H9 (cell line): ENCODE measurements around the gene IFI35. TPM values are rescaled to one million over a fixed set of nuclear protein-coding genes. Genes with fewer than 3 reads are reported as not detected.

Experiments
- DNase-seq: peaks from one replicate; pipeline ENCODE4 v3.0.0-alpha.2; 2017
- H2AFZ ChIP-seq: one replicate; pipeline ENCODE4 v1.6.1; 2013; ENCODE audit warnings: mild to moderate bottlenecking, low read length, control low read depth, moderate library complexity
- H2AK5ac ChIP-seq: 2 replicates; pipeline ENCODE4 v1.6.1; 2013; ENCODE audit warnings: low read length, control low read depth, mixed read lengths; ENCODE audit not compliant: insufficient read length
- H2BK120ac ChIP-seq: one replicate; pipeline ENCODE4 v1.6.1; 2013; ENCODE audit warnings: low read depth, mild to moderate bottlenecking, low read length, control low read depth, inconsistent platforms; ENCODE audit not compliant: poor library complexity, severe bottlenecking
- H2BK12ac ChIP-seq: 2 replicates; pipeline ENCODE4 v1.6.1; 2013; ENCODE audit warnings: low read length, control low read depth, mixed read lengths, low read depth; ENCODE audit not compliant: insufficient read length
- H2BK15ac ChIP-seq: 2 replicates; pipeline ENCODE4 v1.6.1; 2013; ENCODE audit warnings: low read depth, low read length, control low read depth
- H2BK20ac ChIP-seq: one replicate; pipeline ENCODE4 v1.6.1; 2013; ENCODE audit warnings: low read depth, mild to moderate bottlenecking, low read length, control low read depth, inconsistent platforms; ENCODE audit not compliant: poor library complexity, severe bottlenecking
- H2BK5ac ChIP-seq: 2 replicates; pipeline ENCODE4 v1.6.1; 2013; ENCODE audit warnings: low read length, control low read depth, mixed read lengths; ENCODE audit not compliant: insufficient read length
- H3K14ac ChIP-seq: 2 replicates; pipeline ENCODE4 v1.6.1; 2013; ENCODE audit warnings: low read length, control low read depth; ENCODE audit not compliant: insufficient read depth
- H3K18ac ChIP-seq: 2 replicates; pipeline ENCODE4 v1.6.1; 2013; ENCODE audit warnings: low read depth, mild to moderate bottlenecking, mixed read lengths, low read length, control low read depth; ENCODE audit not compliant: insufficient read length
- H3K23ac ChIP-seq: 2 replicates; pipeline ENCODE4 v1.6.1; 2013; ENCODE audit warnings: low read length, control low read depth, mixed read lengths, low read depth; ENCODE audit not compliant: insufficient read length
- H3K23me2 ChIP-seq: 2 replicates; pipeline ENCODE4 v1.6.1; 2013; ENCODE audit warnings: low read depth, mild to moderate bottlenecking, mixed read lengths, low read length, control low read depth; ENCODE audit not compliant: insufficient read length, poor library complexity, severe bottlenecking
- H3K27ac ChIP-seq: 2 replicates; pipeline ENCODE4 v1.5.1; 2013; ENCODE audit warnings: low read length, control low read depth, mixed read lengths, low read depth; ENCODE audit not compliant: insufficient read length
- H3K27me3 ChIP-seq: 2 replicates; pipeline ENCODE4 v1.6.1; 2013; ENCODE audit warnings: low read length, control low read depth, inconsistent platforms; ENCODE audit not compliant: insufficient read depth
- H3K4ac ChIP-seq: 2 replicates; pipeline ENCODE4 v1.6.1; 2013; ENCODE audit warnings: low read depth, mild to moderate bottlenecking, control low read depth, inconsistent platforms, low read length, moderate library complexity
- H3K4me1 ChIP-seq: 2 replicates; pipeline ENCODE4 v1.6.1; 2013; ENCODE audit warnings: low read length, control low read depth, inconsistent platforms; ENCODE audit not compliant: insufficient read depth
- H3K4me2 ChIP-seq: 2 replicates; pipeline ENCODE4 v1.6.1; 2013; ENCODE audit warnings: low read length, control low read depth, mixed read lengths; ENCODE audit not compliant: insufficient read length, insufficient read depth
- H3K56ac ChIP-seq: 2 replicates; pipeline ENCODE4 v1.6.1; 2013; ENCODE audit warnings: low read depth, mild to moderate bottlenecking, mixed read lengths, low read length, control low read depth; ENCODE audit not compliant: insufficient read length
- H3K79me1 ChIP-seq: 2 replicates; pipeline ENCODE4 v1.6.1; 2013; ENCODE audit warnings: low read depth, mild to moderate bottlenecking, moderate library complexity, low read length, control low read depth, inconsistent platforms; ENCODE audit not compliant: insufficient read depth, poor library complexity, severe bottlenecking
- H3K79me2 ChIP-seq: 2 replicates; pipeline ENCODE4 v1.6.1; 2013; ENCODE audit warnings: low read length, control low read depth, inconsistent platforms; ENCODE audit not compliant: insufficient read depth
- H3K9ac ChIP-seq: 2 replicates; pipeline ENCODE4 v1.6.1; 2013; ENCODE audit warnings: low read length, control low read depth, mixed read lengths; ENCODE audit not compliant: insufficient read length; ENCODE audit errors: extremely low read depth
- H3K9me3 ChIP-seq: one replicate; pipeline ENCODE4 v1.6.1; 2013; ENCODE audit warnings: low read depth, low read length, inconsistent platforms; ENCODE audit not compliant: control insufficient read depth
- H3T11ph ChIP-seq: one replicate; pipeline ENCODE4 v1.6.1; 2013; ENCODE audit warnings: mild to moderate bottlenecking, low read length, control low read depth, inconsistent platforms
- H4K20me1 ChIP-seq: one replicate; pipeline ENCODE4 v1.6.1; 2013; ENCODE audit not compliant: control insufficient read depth, insufficient read length, insufficient read depth
- H4K5ac ChIP-seq: 2 replicates; pipeline ENCODE4 v1.6.1; 2013; ENCODE audit warnings: low read depth, mild to moderate bottlenecking, mixed read lengths, low read length, control low read depth; ENCODE audit not compliant: insufficient read length
- H4K8ac ChIP-seq: replicated peaks from 2 replicates; pipeline ENCODE4 v1.6.1; 2013; ENCODE audit warnings: low read length, control low read depth, mixed read lengths, low read depth; ENCODE audit not compliant: insufficient read length
- H4K91ac ChIP-seq: 2 replicates; pipeline ENCODE4 v1.6.1; 2013; ENCODE audit warnings: low read depth, mild to moderate bottlenecking, moderate library complexity, mixed read lengths, low read length, control low read depth; ENCODE audit not compliant: insufficient read length
- H3K27ac Mint-ChIP-seq, 3 experiments: 2 replicates in 2 of 3; 3 replicates in 1 of 3; pipeline ENCODE4 v1.8.0; 2020 to 2021; ENCODE audit warnings: mixed read lengths in 3 of 3, mild to moderate bottlenecking in 1 of 3, moderate library complexity in 1 of 3
- H3K27me3 Mint-ChIP-seq: 2 replicates; pipeline ENCODE4 v1.8.0; 2021; ENCODE audit warnings: low read depth, mild to moderate bottlenecking, moderate library complexity, mixed read lengths
- H3K36me3 Mint-ChIP-seq, 3 experiments: 2 replicates in 2 of 3; 3 replicates in 1 of 3; pipeline ENCODE4 v1.8.0; 2020 to 2021; ENCODE audit warnings: low read depth in 3 of 3, mixed read lengths in 3 of 3; ENCODE audit not compliant: insufficient read depth in 1 of 3
- H3K4me1 Mint-ChIP-seq, 2 experiments: 2 replicates each; pipeline ENCODE4 v1.8.0; 2020; ENCODE audit warnings: mixed read lengths in 2 of 2
- H3K4me3 Mint-ChIP-seq, 2 experiments: 2 replicates in 1 of 2; 3 replicates in 1 of 2; pipeline ENCODE4 v1.8.0; 2020 to 2021; ENCODE audit warnings: mild to moderate bottlenecking in 2 of 2, mixed read lengths in 2 of 2, moderate library complexity in 1 of 2
- H3K9me3 Mint-ChIP-seq, 2 experiments: 2 replicates in 1 of 2; 3 replicates in 1 of 2; pipeline ENCODE4 v1.8.0; 2020; ENCODE audit warnings: mild to moderate bottlenecking in 2 of 2, mixed read lengths in 2 of 2, moderate library complexity in 1 of 2
- WGBS: extraction: QIAGEN DNeasy Blood & Tissue Kit; methylation state at CpG from one replicate; pipeline ENCODE4 v1.1.7; 2013; ENCODE audit warnings: missing lambda C conversion rate, low lambda C conversion rate, mixed read lengths; ENCODE audit not compliant: insufficient read length; ENCODE audit errors: extremely low coverage; 5-methylcytosine and 5-hydroxymethylcytosine counted together
- long read RNA-seq: library from polyadenylated mRNA; unstranded; transcript quantifications from one replicate; pipeline ENCODE4 v2.0.0, GENCODE V29; 2020
- total RNA-seq: library from RNA; stranded (reverse); gene quantifications from 2 replicates; pipeline ENCODE4 v1.2.1, GENCODE V29; 2021
- TF ChIP-seq, protein P1 (sequence below): fragments of 200-600 bp; sonication (generic); conservative IDR thresholded peaks from 3 replicates; pipeline ENCODE4 v1.8.0; 2021; ENCODE audit warnings: antibody characterized with exemption, mild to moderate bottlenecking

The IFI35 gene
- 3.1 and 4.2 TPM in 2 replicates for total RNA-seq
- long read RNA-seq, partial matches to known transcripts = 1 of 9 reads
- long read RNA-seq, other reads (novel, unspliced or antisense) = 5 of 9 reads

GRCh38 chr17:43006639-43007551 lies at the start of gene IFI35:
Gene IFI35, plus strand, starts transcription at chr17:43006784. Its CDS starts 164 bp downstream, at chr17:43006948.
- peak; percentile 88 for DNase-seq
- Mint-ChIP-seq H3K4me3 (peak within 1 kb of the TSS; percentile 58 to 76), H3K36me3 (peaks cover 9 to 39% (median 20%) of the 10 kb centered on the region in 3 experiments), H3K27ac (peak within 1 kb of the TSS; percentile 84 to 98 (median 87)), H3K27me3 (no peaks in the 10 kb centered on the region), H3K4me1 (peaks cover 7 to 8% of the 10 kb centered on the region in 2 experiments), H3K9me3 (no peaks in the 10 kb centered on the region)
- H4K20me1 ChIP-seq = no peaks in the 10 kb centered on the region
- H2AFZ ChIP-seq = no peak within 1 kb of the TSS
- no peak within 1 kb of the TSS for H3T11ph ChIP-seq
- H4K91ac ChIP-seq = no peak within 1 kb of the TSS
- H4K8ac ChIP-seq = no peak within 1 kb of the TSS
- H3K18ac ChIP-seq = no peak within 1 kb of the TSS
- no peaks in the 10 kb centered on the region for H3K4me1 ChIP-seq
- H2BK12ac ChIP-seq = no peak within 1 kb of the TSS
- no peak within 1 kb of the TSS for H2BK15ac ChIP-seq
- no peaks in the 10 kb centered on the region for H3K9me3 ChIP-seq
- H3K27me3 ChIP-seq = no peaks in the 10 kb centered on the region
- no peak within 1 kb of the TSS for H3K23ac ChIP-seq
- H3K56ac ChIP-seq = no peak within 1 kb of the TSS
- no peaks in the 10 kb centered on the region for H3K79me2 ChIP-seq
- TF ChIP-seq, protein P1, sequence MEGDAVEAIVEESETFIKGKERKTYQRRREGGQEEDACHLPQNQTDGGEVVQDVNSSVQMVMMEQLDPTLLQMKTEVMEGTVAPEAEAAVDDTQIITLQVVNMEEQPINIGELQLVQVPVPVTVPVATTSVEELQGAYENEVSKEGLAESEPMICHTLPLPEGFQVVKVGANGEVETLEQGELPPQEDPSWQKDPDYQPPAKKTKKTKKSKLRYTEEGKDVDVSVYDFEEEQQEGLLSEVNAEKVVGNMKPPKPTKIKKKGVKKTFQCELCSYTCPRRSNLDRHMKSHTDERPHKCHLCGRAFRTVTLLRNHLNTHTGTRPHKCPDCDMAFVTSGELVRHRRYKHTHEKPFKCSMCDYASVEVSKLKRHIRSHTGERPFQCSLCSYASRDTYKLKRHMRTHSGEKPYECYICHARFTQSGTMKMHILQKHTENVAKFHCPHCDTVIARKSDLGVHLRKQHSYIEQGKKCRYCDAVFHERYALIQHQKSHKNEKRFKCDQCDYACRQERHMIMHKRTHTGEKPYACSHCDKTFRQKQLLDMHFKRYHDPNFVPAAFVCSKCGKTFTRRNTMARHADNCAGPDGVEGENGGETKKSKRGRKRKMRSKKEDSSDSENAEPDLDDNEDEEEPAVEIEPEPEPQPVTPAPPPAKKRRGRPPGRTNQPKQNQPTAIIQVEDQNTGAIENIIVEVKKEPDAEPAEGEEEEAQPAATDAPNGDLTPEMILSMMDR = no peak; the same call in 2 of the 3 replicates
- no peaks in the 10 kb centered on the region for H3K79me1 ChIP-seq
- no peak within 1 kb of the TSS for H2BK20ac ChIP-seq
- no peak within 1 kb of the TSS for H4K5ac ChIP-seq
- WGBS = no CpG with 5 or more reads among the region's 18 CpGs
- H2BK5ac ChIP-seq = no peak within 1 kb of the TSS
- no peak within 1 kb of the TSS for H2BK120ac ChIP-seq
- no peak within 1 kb of the TSS for H3K4ac ChIP-seq
- H3K23me2 ChIP-seq = no peaks in the 10 kb centered on the region
- no peak within 1 kb of the TSS for H3K14ac ChIP-seq
- H3K4me2 ChIP-seq = peak within 1 kb of the TSS; percentile 42
- no peak within 1 kb of the TSS for H2AK5ac ChIP-seq
- H3K27ac ChIP-seq = no peak within 1 kb of the TSS
- peak within 1 kb of the TSS; percentile 20 for H3K9ac ChIP-seq
